HG02678 (cell line): ENCODE measurements around the gene POLR2A.
A peak's percentile ranks its signal among the peaks of the same experiment; 100 is the strongest.

Experiments
- ATAC-seq: cut with Tn5 transposase; IDR thresholded peaks from one replicate; pipeline ENCODE4 v1.9.1; 2021; ENCODE audit warnings: mild to moderate bottlenecking, moderate library complexity; ENCODE audit not compliant: unreplicated experiment

Gene POLR2A

GRCh38 chr17:7484067-7484918 lies at the start of gene POLR2A:
POLR2A (plus strand) TSS chr17:7484366.
- ATAC-seq, result peak; percentile 61

GRCh38 chr17:7435676-7436555 lies 48.2 kb upstream of the POLR2A start:
- no peak for ATAC-seq

GRCh38 chr17:7436556-7437368 lies 47.4 kb upstream of the POLR2A start:
- ATAC-seq, result no peak

- no peak for ATAC-seq
Measured at GRCh38 chr17:7437369-7437863, 46.8 kb upstream of the POLR2A start.

- no peak for ATAC-seq
Measured at GRCh38 chr17:7437950-7438614, 46.1 kb upstream of the POLR2A start.

- no peak for ATAC-seq
Measured at GRCh38 chr17:7438656-7439460, 45.3 kb upstream of the POLR2A start.

- ATAC-seq, result no peak
Measured at GRCh38 chr17:7439462-7440112, 44.6 kb upstream of the POLR2A start, which contains the start of gene FGF11. FGF11 (plus strand) TSS chr17:7439512; CDS start chr17:7439621, 109 bp downstream.

GRCh38 chr17:7440113-7440833 lies 43.9 kb upstream of the POLR2A start:
- no peak for ATAC-seq

- no peak for ATAC-seq
Measured at GRCh38 chr17:7440834-7441195, 43.4 kb upstream of the POLR2A start.

- no peak for ATAC-seq
Measured at GRCh38 chr17:7441266-7441665, 42.9 kb upstream of the POLR2A start.

GRCh38 chr17:7442142-7442541 lies 42.0 kb upstream of the POLR2A start:
- no peak for ATAC-seq

GRCh38 chr17:7443499-7444485 lies 40.4 kb upstream of the POLR2A start:
- no peak for ATAC-seq

- ATAC-seq, result peak; percentile 62
Measured at GRCh38 chr17:7444682-7445618, 39.2 kb upstream of the POLR2A start, which contains the start of gene CHRNB1. CHRNB1 (plus strand) TSS chr17:7445061; CDS start chr17:7445128, 67 bp downstream.

- ATAC-seq, result peak; percentile 23
Measured at GRCh38 chr17:7445619-7445968, 38.6 kb upstream of the POLR2A start.

- ATAC-seq, result no peak
Measured at GRCh38 chr17:7448461-7448860, 35.7 kb upstream of the POLR2A start.
